Bronchial smooth muscle cell (primary cell): ENCODE measurements around the gene CISD2. TPM values are rescaled to one million over a fixed set of nuclear protein-coding genes. Genes with fewer than 3 reads are reported as not detected.

Source experiments
- total RNA-seq: library from RNA; depleted of rRNA; stranded (reverse); fragments of >200 nt; gene quantifications from 2 replicates; pipeline ENCODE4 v1.2.1, GENCODE V29; 2014

Gene CISD2, protein sequence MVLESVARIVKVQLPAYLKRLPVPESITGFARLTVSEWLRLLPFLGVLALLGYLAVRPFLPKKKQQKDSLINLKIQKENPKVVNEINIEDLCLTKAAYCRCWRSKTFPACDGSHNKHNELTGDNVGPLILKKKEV
- 35.9 and 40.0 TPM in 2 replicates for total RNA-seq

DNA sequence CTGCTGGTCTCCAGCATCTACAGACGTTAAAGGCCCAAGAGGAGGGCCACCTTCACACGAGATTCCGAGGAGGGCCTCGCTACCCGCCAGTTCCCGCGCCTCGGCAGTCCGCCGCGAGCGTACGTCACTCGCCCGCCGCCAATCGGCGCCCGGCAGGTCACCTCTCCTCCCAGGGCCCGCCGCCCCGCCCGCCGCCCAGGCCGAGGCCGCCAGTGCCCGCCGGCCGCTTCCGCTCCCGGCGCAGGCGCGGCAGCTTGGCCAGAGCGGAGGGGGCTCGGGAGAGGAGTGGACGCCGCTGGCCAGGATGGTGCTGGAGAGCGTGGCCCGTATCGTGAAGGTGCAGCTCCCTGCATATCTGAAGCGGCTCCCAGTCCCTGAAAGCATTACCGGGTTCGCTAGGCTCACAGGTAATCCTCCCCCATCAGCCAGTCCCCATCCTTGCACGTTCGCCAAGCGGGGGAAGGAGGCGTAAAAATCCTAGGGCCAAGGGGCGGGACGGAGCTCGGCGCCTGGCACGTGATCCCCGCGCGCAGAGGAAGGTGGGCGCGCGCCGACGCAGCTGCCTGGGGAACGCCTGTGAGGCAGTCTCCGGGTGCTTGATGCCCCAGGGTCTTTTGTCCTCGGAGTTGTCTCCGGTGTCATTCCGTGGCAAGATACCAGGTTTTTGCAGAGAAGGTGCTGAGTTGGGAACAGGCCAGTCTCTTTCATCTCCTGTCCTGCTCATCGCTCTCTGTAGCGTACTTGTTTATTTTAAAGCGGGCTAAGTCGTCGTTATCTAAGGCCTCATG lies at the start of gene CISD2:
TSS of gene CISD2 (plus strand) at position 212 of the 788 bp plus-strand sequence. CDS start at position 305, 93 bp downstream.

DNA sequence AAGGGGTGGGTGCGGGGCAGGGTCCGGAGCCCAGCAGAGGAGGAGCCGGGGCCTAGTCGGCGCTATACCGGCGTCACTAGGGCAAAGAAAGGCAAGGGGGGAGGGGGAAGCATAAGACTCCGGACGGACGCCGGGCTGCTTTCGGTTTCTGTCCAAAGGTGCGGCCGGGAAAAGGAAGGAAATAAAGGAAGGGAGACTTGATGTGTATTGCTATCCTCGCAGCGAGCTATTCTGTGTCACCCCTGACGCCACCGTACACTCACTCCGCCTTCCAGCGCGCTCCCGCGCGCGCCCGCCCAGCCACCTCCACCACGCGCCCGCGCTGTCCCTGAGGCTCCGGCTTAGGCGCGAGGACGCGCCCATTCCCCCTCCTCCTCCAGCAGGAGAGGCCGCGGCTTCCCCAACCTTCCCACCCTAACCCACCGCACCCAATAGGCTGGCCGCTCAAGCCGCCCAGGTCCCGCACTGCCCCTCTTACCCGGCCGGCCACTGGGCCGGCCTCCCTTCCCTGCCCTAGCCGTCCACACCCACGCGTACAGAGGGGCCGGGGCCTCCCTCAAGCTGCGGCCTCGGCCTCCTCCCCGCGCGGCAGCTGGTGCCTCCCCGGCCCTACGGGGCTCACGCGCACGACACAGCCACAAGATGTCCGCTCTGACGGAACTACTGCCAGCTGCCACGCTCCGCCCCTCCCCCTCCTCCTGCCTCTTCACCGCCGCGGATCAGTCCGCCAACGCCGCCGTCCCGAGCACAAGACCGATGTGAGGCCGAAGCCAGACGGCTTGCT lies 41.7 kb upstream of the CISD2 start, which contains the start of gene UBE2D3:
TSS of gene UBE2D3 (minus strand) at position 662 of the 784 bp plus-strand sequence. CDS start 1,043 bp downstream, outside the sequence.

Other genes starting within 250 kb of the CISD2 start
- 59.7 and 83.5 TPM in 2 replicates for gene MANBA, start 108.0 kb upstream of the CISD2 start, total RNA-seq
- gene UBE2D3, start 41.4 kb upstream of the CISD2 start, total RNA-seq, result 205 and 206 TPM in 2 replicates
- 1.1 and 2.2 TPM in 2 replicates for gene SLC9B1, start 150.7 kb downstream of the CISD2 start, total RNA-seq
- 8.4 and 14.8 TPM in 2 replicates for gene SLC9B2, start 207.8 kb downstream of the CISD2 start, total RNA-seq
- gene BDH2, start 230.8 kb downstream of the CISD2 start, total RNA-seq, result 62.7 and 83.2 TPM in 2 replicates